ENCODE results near the gene TMEM269.

TMEM269 gene

GRCh38 chr1:42757892-42758275 is 26.9 kb upstream of the TMEM269 start:
- Histone ChIP-seq H3K4me2 (ENCODE audit: low read length) (no peak overlapping the region), H3F3A (ENCODE audit: insufficient read depth, low read length) (no peaks in the 10 kb centered on the region), H2AFZ (ENCODE audit: low read length) (no peak overlapping the region), H3K9me3 (ENCODE audit: low read length) (no peaks in the 10 kb centered on the region), H3K27me3 (ENCODE audit: insufficient read depth, low read length) (no peaks in the 10 kb centered on the region), H3K9me2 (ENCODE audit: low read depth, low read length) (no peaks in the 10 kb centered on the region), H3K36me3 (ENCODE audit: insufficient read depth, low read length) (peaks cover 52% of the 10 kb centered on the region), H4K20me1 (ENCODE audit: insufficient read depth, low read length) (no peaks in the 10 kb centered on the region), H3K4me1 (ENCODE audit: insufficient read depth, low read length, severe bottlenecking) (peaks cover 11% of the 10 kb centered on the region), H3K4me3 (ENCODE audit: low read depth, low read length, poor library complexity, severe bottlenecking) (no peak overlapping the region), H3K79me2 (ENCODE audit: insufficient read depth, low read length) (no peaks in the 10 kb centered on the region), H3K9ac (ENCODE audit: low read length) (no peak overlapping the region), H3K27ac (ENCODE audit: low read depth, low read length, poor library complexity, severe bottlenecking) (no peak overlapping the region)
- TF ChIP-seq EZH2 (IDR thresholded peaks at IDR 0.05; ENCODE audit: borderline replicate concordance, low read length) (no peak), CTCF (IDR thresholded peaks at IDR 0.05; ENCODE audit: low read length) (no peak)

DNA sequence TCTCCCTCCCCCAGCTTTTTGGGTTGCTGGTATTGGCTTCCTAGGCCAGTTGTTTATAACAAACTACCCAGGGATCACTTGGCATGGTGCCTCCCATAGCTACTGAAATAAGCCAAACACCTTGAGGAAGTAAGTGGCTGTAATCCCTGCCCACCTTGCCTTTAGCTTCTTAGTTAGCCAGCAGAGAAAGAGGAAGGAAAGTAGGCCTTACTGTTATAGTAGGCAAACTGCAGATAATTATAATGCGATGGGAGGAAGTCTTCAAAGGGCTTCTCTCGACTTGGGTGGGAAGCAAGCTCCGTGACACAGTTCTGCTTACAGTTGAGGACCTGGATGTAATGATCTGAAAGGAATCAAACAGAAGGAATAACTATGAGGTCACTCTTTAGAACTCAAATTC is 26.1 kb upstream of the TMEM269 start:
- Histone ChIP-seq H3K4me1 (ENCODE audit: insufficient read depth, low read length, severe bottlenecking) (peaks cover 11% of the 10 kb centered on the region), H3K27ac (ENCODE audit: low read depth, low read length, poor library complexity, severe bottlenecking) (peak overlapping the region; percentile 45), H3K27me3 (ENCODE audit: insufficient read depth, low read length) (no peaks in the 10 kb centered on the region), H3K36me3 (ENCODE audit: insufficient read depth, low read length) (peaks cover 47% of the 10 kb centered on the region), H3K9me2 (ENCODE audit: low read depth, low read length) (no peaks in the 10 kb centered on the region), H3K4me3 (ENCODE audit: low read depth, low read length, poor library complexity, severe bottlenecking) (no peak overlapping the region), H3K4me2 (ENCODE audit: low read length) (no peak overlapping the region), H3K79me2 (ENCODE audit: insufficient read depth, low read length) (no peaks in the 10 kb centered on the region), H2AFZ (ENCODE audit: low read length) (no peak overlapping the region), H4K20me1 (ENCODE audit: insufficient read depth, low read length) (no peaks in the 10 kb centered on the region), H3K9me3 (ENCODE audit: low read length) (no peaks in the 10 kb centered on the region), H3F3A (ENCODE audit: insufficient read depth, low read length) (no peaks in the 10 kb centered on the region), H3K9ac (ENCODE audit: low read length) (no peak overlapping the region)
- TF ChIP-seq EZH2 (IDR thresholded peaks at IDR 0.05; ENCODE audit: borderline replicate concordance, low read length) = no peak
- TF ChIP-seq CTCF (IDR thresholded peaks at IDR 0.05; ENCODE audit: low read length) = no peak

GRCh38 chr1:42759114-42759513 is 25.7 kb upstream of the TMEM269 start:
- H3K36me3 ChIP-seq (ENCODE audit: insufficient read depth, low read length) = peaks cover 43% of the 10 kb centered on the region
- no peaks in the 10 kb centered on the region for H3F3A ChIP-seq (ENCODE audit: insufficient read depth, low read length)
- no peak overlapping the region for H3K9ac ChIP-seq (ENCODE audit: low read length)
- H3K27me3 ChIP-seq (ENCODE audit: insufficient read depth, low read length) = no peaks in the 10 kb centered on the region
- no peaks in the 10 kb centered on the region for H3K9me2 ChIP-seq (ENCODE audit: low read depth, low read length)
- no peaks in the 10 kb centered on the region for H3K79me2 ChIP-seq (ENCODE audit: insufficient read depth, low read length)
- H3K4me3 ChIP-seq (ENCODE audit: low read depth, low read length, poor library complexity, severe bottlenecking) = no peak overlapping the region
- no peak for TF ChIP-seq EZH2 (IDR thresholded peaks at IDR 0.05; ENCODE audit: borderline replicate concordance, low read length)
- TF ChIP-seq CTCF (IDR thresholded peaks at IDR 0.05; ENCODE audit: low read length) = peak; percentile 58
- peak overlapping the region; percentile 45 for H3K27ac ChIP-seq (ENCODE audit: low read depth, low read length, poor library complexity, severe bottlenecking)
- H2AFZ ChIP-seq (ENCODE audit: low read length) = no peak overlapping the region
- no peak overlapping the region for H3K4me2 ChIP-seq (ENCODE audit: low read length)
- peaks cover 11% of the 10 kb centered on the region for H3K4me1 ChIP-seq (ENCODE audit: insufficient read depth, low read length, severe bottlenecking)
- H4K20me1 ChIP-seq (ENCODE audit: insufficient read depth, low read length) = no peaks in the 10 kb centered on the region
- no peaks in the 10 kb centered on the region for H3K9me3 ChIP-seq (ENCODE audit: low read length)
